ENCODE data around the gene TNFAIP8L3.

The TNFAIP8L3 gene

GRCh38 chr15:51077221-51078153, 17.2 kb downstream of the TNFAIP8L3 start:
- Histone ChIP-seq H3K4me2 (ENCODE audit: insufficient read depth, low read length) (no peak overlapping the region), H3K27me3 (ENCODE audit: insufficient read depth, low read length, poor library complexity) (no peaks in the 10 kb centered on the region), H4K20me1 (ENCODE audit: insufficient read depth, low read length) (no peaks in the 10 kb centered on the region), H3K36me3 (ENCODE audit: insufficient read depth, low read length) (no peaks in the 10 kb centered on the region), H3K4me1 (ENCODE audit: insufficient read depth, low read length) (no peaks in the 10 kb centered on the region), H3K4me3 (ENCODE audit: low read depth in 1 of 2, low read length in 2 of 2) (no peak overlapping the region), H3K27ac (ENCODE audit: low read length) (no peak overlapping the region), H3K9me3 (ENCODE audit: insufficient read depth, low read length, severe bottlenecking) (no peaks in the 10 kb centered on the region), H3K79me2 (ENCODE audit: insufficient read depth, low read length) (no peaks in the 10 kb centered on the region), H3K9ac (ENCODE audit: low read depth, low read length) (no peak overlapping the region), H2AFZ (ENCODE audit: low read depth, low read length) (no peak overlapping the region)
- DNase-seq (no peak), ATAC-seq (ENCODE audit: insufficient read depth, low read depth) (no peak)
- TF ChIP-seq CTCF (IDR thresholded peaks at IDR 0.05; ENCODE audit: borderline replicate concordance, extremely low read depth, low read length, poor library complexity, severe bottlenecking): no peak
- TF ChIP-seq EZH2 (IDR thresholded peaks at IDR 0.05; ENCODE audit: borderline replicate concordance, low read depth, low read length, severe bottlenecking): no peak

GRCh38 chr15:51076524-51077220, 18.0 kb downstream of the TNFAIP8L3 start:
- Histone ChIP-seq H3K27ac (ENCODE audit: low read length) (no peak overlapping the region), H3K9ac (ENCODE audit: low read depth, low read length) (no peak overlapping the region)

GRCh38 chr15:51075826-51076523, 18.7 kb downstream of the TNFAIP8L3 start:
- no peaks in the 10 kb centered on the region for H3K27me3 ChIP-seq (ENCODE audit: insufficient read depth, low read length, poor library complexity)
- no peak overlapping the region for H3K4me2 ChIP-seq (ENCODE audit: insufficient read depth, low read length)
- TF ChIP-seq CTCF (IDR thresholded peaks at IDR 0.05; ENCODE audit: borderline replicate concordance, extremely low read depth, low read length, poor library complexity, severe bottlenecking) (no peak), EZH2 (IDR thresholded peaks at IDR 0.05; ENCODE audit: borderline replicate concordance, low read depth, low read length, severe bottlenecking) (no peak)
- H3K4me1 ChIP-seq (ENCODE audit: insufficient read depth, low read length): no peaks in the 10 kb centered on the region
- H2AFZ ChIP-seq (ENCODE audit: low read depth, low read length): no peak overlapping the region
- H3K9ac ChIP-seq (ENCODE audit: low read depth, low read length): no peak overlapping the region
- H4K20me1 ChIP-seq (ENCODE audit: insufficient read depth, low read length): no peaks in the 10 kb centered on the region
- DNase-seq (no peak), ATAC-seq (ENCODE audit: insufficient read depth, low read depth) (no peak)
- no peaks in the 10 kb centered on the region for H3K36me3 ChIP-seq (ENCODE audit: insufficient read depth, low read length)
- no peak overlapping the region for H3K4me3 ChIP-seq (ENCODE audit: low read depth in 1 of 2, low read length in 2 of 2)
- no peak overlapping the region for H3K27ac ChIP-seq (ENCODE audit: low read length)
- no peaks in the 10 kb centered on the region for H3K79me2 ChIP-seq (ENCODE audit: insufficient read depth, low read length)
- no peaks in the 10 kb centered on the region for H3K9me3 ChIP-seq (ENCODE audit: insufficient read depth, low read length, severe bottlenecking)

More at GRCh38 chr15:51076524-51077220, 18.0 kb downstream of the TNFAIP8L3 start:
- Histone ChIP-seq H3K4me3 (ENCODE audit: low read depth in 1 of 2, low read length in 2 of 2) (no peak overlapping the region), H3K27me3 (ENCODE audit: insufficient read depth, low read length, poor library complexity) (no peaks in the 10 kb centered on the region), H3K79me2 (ENCODE audit: insufficient read depth, low read length) (no peaks in the 10 kb centered on the region), H3K36me3 (ENCODE audit: insufficient read depth, low read length) (no peaks in the 10 kb centered on the region), H2AFZ (ENCODE audit: low read depth, low read length) (no peak overlapping the region), H3K4me1 (ENCODE audit: insufficient read depth, low read length) (no peaks in the 10 kb centered on the region), H3K9me3 (ENCODE audit: insufficient read depth, low read length, severe bottlenecking) (no peaks in the 10 kb centered on the region), H4K20me1 (ENCODE audit: insufficient read depth, low read length) (no peaks in the 10 kb centered on the region), H3K4me2 (ENCODE audit: insufficient read depth, low read length) (no peak overlapping the region)
- ATAC-seq (ENCODE audit: insufficient read depth, low read depth): no peak
- no peak for TF ChIP-seq CTCF (IDR thresholded peaks at IDR 0.05; ENCODE audit: borderline replicate concordance, extremely low read depth, low read length, poor library complexity, severe bottlenecking)
- TF ChIP-seq EZH2 (IDR thresholded peaks at IDR 0.05; ENCODE audit: borderline replicate concordance, low read depth, low read length, severe bottlenecking): no peak
- no peak for DNase-seq
